CD4-positive, alpha-beta T cell treated with Interleukin-15 for 1 hour (primary cell): ENCODE measurements around the gene ZNF417.
"Not testable (repeated sequence)": the region's sequence is repeated elsewhere in the genome, so short reads cannot be mapped to it uniquely, and the experiment has no call there.

Experiments used
- DNase-seq: peaks from one replicate; pipeline ENCODE4 v3.0.0-alpha.2; 2020

ZNF417 gene

GRCh38 chr19:57916168-57916995 lies at the start of gene ZNF417:
TSS of gene ZNF417 (minus strand) at chr19:57916592. CDS start at chr19:57916411, 181 bp downstream.
- peak; percentile 94 for DNase-seq

GRCh38 chr19:57964761-57965160 lies 48.4 kb upstream of the ZNF417 start:
- no peak for DNase-seq

- no peak for DNase-seq
Measured at GRCh38 chr19:57961785-57962184, 45.4 kb upstream of the ZNF417 start.

- DNase-seq: no peak
Measured at GRCh38 chr19:57954996-57955395, 38.6 kb upstream of the ZNF417 start.

- DNase-seq: no peak
Measured at GRCh38 chr19:57949702-57950101, 33.3 kb upstream of the ZNF417 start.

- DNase-seq: no peak
Measured at GRCh38 chr19:57949296-57949695, 32.9 kb upstream of the ZNF417 start.

- peak; percentile 91 for DNase-seq
Measured at GRCh38 chr19:57947419-57948134, 31.2 kb upstream of the ZNF417 start, which contains the start of gene ZNF256. TSS of gene ZNF256 (minus strand) at chr19:57947706. CDS start at chr19:57947474, 232 bp downstream.

- no peak for DNase-seq
Measured at GRCh38 chr19:57947088-57947418, 30.7 kb upstream of the ZNF417 start.

- no peak for DNase-seq
Measured at GRCh38 chr19:57946316-57946715, 29.9 kb upstream of the ZNF417 start.

- DNase-seq: no peak
Measured at GRCh38 chr19:57941593-57941992, 25.2 kb upstream of the ZNF417 start.

GRCh38 chr19:57935731-57936130 lies 19.3 kb upstream of the ZNF417 start:
- no peak for DNase-seq

- DNase-seq: peak; percentile 65
Measured at GRCh38 chr19:57934820-57935665, 18.7 kb upstream of the ZNF417 start, which contains the start of gene ZNF418. TSS of gene ZNF418 (minus strand) at chr19:57935402. CDS start at chr19:57933822, 1,580 bp downstream.

- DNase-seq: no peak
Measured at GRCh38 chr19:57927587-57927986, 11.2 kb upstream of the ZNF417 start.

GRCh38 chr19:57914531-57914930 lies 1.9 kb downstream of the ZNF417 start:
- no peak for DNase-seq

GRCh38 chr19:57907394-57907793 lies 9.0 kb downstream of the ZNF417 start:
- DNase-seq: no peak

GRCh38 chr19:57905258-57905657 lies 11.1 kb downstream of the ZNF417 start:
- no peak for DNase-seq

GRCh38 chr19:57903618-57904184 lies 12.7 kb downstream of the ZNF417 start:
- no peak for DNase-seq

- no peak for DNase-seq
Measured at GRCh38 chr19:57900311-57900710, 16.1 kb downstream of the ZNF417 start.

GRCh38 chr19:57890706-57891105 lies 25.7 kb downstream of the ZNF417 start:
- not testable (repeated sequence) for DNase-seq

- DNase-seq: peak; percentile 84
Measured at GRCh38 chr19:57888560-57889231, 27.7 kb downstream of the ZNF417 start, which contains the start of gene ZNF814. TSS of gene ZNF814 (minus strand) at chr19:57889037. CDS start at chr19:57888802, 235 bp downstream.

GRCh38 chr19:57888107-57888559 lies 28.3 kb downstream of the ZNF417 start:
- DNase-seq: no peak
